HL-60/S4 treated with phorbol 12-myristate 13-acetate at 8.2 ng/mL for 4 days and 3 days (cell line): ENCODE data around the gene BDKRB1.

ENCODE experiments used
- in situ Hi-C: fragments of 300-500 bp; cut with MboI; formaldehyde crosslinking; loops from 2 replicates; pipeline ENCODE4 v1.15.0; 2022; ENCODE audit warnings: low sequenced_read_pairs

Gene BDKRB1

DNA sequence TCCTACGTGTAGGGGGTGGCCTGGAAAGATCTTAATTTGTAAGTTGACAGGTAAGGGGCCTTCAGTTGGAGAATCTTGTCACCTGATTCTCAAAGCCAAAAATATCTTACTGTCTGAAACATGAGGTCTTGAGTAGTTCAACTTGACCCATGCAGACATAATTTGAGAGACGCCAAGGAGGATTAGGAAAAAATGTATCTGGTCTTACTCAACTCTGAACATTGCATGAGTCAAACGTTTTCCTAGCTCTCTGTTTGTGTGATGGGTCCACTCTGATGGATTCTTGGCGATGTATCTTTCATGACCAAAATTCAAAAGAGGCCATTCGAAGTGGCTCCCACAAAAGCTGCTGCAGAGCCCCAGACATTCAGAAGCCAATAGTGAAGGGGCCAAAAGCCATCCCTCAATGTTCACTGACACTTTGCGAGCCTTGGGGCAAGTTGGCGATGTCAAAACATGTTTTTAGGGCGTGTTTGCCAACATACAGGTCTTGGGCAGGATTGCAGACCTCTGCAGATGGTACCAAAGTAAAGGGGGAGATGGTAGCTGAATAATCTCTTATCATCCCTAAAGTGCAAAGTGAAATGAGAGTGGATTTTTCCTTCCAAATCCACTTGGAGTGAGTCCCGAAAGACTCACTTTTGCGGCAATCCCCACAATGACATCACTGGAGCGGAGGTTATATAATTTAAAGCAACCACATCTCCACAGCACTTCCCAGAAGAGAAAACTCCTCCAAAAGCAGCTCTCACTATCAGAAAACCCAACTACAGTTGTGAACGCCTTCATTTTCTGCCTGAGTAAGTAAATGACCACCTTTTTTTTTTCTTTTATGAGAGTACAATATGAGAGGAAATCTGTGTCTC, at the start of gene BDKRB1:
Gene BDKRB1 (plus strand): TSS at position 710 of the 866 bp plus-strand sequence. CDS start 7,473 bp downstream, outside the sequence.
- in situ Hi-C loops = no loop called here

DNA sequence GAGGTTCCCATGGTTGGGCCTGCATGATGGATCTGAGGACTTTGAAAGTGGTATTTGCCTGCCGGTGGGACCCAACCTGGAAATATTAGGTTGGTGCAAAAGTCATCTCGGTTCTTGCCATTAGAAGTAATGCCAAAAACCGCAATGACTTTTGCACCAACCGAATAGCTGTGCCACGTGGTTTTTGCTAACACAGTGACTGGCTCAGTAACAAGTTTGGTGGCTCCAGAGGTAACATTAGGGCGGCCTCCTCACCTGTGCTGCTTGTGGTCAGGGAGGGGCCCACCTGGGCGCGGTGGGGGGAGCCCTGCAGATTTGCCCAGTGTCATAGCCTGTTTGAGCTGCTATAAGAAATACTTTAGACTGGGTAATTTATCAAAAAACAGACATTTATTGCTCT, 49.5 kb upstream of the BDKRB1 start:
- in situ Hi-C loops = no loop called here

DNA sequence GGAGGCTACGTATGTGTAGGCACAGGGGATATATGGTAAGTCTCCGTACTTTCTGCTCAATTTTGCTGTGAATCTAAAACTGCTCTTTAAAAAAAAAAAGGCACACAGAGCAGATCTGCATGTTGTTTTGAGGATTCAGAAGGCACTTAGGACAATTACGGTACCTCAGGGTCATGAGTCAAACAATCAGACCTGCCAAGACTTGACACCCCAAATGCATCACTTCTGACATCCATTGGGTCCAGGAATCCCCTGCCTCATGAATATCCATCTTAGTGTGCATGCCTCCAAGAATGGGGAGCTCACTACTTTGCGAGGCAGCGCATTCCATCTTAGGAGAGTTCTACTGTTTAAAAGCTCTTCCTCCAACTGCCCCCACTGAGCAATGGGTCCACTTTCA, 48.3 kb upstream of the BDKRB1 start:
- in situ Hi-C loops = no loop called here

DNA sequence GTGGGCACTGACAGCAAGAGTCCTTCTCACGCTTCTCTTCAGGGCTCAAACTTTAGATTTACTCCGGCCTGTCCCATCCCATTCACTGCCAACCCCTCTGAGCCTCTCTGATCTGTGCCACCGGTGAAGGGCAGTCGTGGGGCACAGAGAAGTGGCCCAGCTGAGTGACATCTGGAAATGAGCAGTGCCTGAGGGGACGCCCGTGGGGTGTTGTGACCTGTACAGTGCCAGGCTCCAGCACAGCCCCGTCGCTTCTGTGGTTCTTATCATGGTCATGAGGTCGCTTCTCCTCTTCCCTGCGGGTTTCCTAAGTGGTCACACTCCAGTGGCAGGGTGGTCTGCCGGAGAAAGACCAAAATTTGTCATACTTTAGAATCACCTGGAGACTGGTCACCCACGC, 47.3 kb upstream of the BDKRB1 start:
- in situ Hi-C loops = no loop called here

DNA sequence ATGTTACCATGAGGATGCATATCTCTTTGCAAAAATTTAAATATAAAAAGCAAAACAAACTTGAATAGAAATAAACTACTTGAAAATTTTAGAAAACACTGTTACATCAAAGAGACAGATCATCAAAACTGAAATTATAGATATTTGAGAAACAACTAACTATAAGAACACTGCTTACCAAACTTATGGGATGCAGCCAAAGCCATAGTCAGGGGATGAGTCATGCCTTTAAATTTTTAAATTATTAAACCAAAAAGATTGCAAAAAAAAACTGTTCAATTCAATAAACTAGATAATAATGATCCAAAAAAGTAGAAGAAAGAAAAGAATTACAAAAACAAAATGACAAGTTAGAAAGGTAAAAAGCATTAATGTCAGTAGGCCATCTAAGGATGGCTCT, 43.9 kb upstream of the BDKRB1 start:
- in situ Hi-C loops = no loop called here

DNA sequence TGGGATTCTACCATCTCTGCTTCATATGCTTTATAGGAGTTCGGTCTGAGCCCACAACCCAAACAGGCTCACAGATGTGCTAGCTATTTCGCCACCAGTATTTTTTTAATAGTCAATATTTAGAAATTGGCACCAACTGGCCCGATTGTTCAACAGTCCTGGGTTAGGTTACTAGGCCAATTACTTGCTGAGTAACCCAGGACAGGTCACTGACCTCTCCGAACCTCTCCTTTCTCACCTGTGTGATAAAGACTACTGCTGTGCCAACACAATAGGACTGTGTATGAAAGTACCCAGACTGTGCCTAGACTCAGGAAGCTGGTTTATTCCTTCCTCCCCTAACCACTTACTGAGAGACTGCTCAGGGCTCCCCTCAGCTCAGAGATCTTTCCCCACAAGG, 43.1 kb upstream of the BDKRB1 start:
- in situ Hi-C loops = no loop called here

DNA sequence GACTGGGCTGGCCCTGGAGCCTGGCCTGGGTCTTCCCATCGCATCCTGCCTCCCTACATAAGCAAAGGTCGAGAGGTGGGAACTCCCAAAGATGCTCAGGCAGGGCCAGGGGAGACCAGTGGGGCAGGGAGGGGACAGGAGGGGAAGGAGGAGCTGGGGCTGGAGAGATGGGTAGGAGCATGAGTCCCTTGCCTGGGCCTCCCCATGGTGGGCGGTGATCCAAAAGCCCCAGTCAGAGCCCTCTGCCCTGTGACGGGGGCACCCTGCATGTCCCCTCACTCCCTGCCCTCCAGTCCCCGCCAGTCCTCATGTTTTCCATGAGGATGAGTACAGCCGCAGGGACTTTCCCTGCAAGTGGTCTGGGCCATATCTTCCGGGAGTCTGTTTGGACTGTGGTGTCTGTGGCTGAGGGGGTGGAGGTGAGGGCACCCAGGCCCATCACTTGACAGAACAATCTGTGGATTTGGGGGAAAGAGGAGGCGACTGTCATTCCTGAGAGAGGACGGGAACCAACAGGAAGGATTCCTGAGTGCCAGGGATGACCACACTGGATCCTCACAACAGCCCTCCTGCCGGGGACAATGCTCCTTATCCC, 42.0 kb upstream of the BDKRB1 start:
- in situ Hi-C loops = no loop called here

DNA sequence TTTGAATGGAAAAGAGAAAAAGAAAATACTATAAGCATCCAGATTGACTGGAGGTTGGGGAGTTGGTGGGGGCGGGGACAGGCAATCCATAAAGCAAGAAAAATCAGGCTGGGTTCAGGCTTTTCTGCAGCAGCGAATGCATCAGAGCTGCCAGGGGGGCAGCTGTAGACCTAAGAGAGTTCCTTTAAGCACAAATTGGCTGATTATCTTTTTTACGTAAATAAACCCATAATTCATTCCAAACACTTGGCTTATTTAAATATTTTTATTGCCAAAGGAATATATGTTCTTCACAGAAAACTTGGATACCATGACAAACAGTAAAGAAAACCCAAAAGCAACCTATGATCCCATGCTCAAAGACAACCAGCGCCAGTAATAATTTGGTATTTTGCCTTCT, 41.2 kb upstream of the BDKRB1 start:
- in situ Hi-C loops = no loop called here

DNA sequence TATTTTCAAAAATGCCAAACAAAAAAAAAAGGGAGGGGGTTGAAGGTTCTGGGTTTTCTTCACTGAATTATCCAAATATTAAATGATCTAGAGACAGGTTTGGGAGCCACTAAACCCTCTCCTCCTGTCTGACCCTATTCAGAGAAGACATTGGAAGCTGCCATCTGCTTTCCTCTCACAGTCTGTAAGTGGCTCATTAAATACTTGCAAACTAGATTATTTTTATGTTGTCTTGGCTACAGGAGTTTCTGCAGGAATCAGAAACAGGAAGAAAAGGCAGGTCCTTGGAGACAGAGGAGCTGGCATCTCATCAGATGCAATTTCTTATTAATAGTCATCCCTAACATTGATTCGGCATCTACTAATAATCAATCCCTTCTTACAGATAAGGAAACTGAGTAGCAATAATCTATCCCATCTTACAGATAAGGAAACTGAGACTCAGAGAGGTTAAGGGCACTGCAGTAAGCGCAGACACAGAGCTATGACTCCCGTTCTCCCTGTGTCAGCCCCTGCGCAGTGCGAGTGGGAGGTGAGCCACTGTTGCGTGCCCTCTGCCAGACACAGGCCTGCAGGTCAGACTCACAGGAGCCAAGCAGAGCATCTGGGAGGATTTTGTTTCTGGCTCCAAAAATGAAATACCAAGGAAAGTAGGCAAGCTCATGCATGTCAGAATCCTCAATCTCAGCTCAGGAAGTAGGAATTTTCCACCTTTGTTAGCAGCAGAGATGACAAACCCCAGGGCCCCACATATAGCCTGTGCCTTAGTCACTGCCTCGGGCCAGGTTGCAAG, 40.4 kb upstream of the BDKRB1 start:
- in situ Hi-C loops = no loop called here

DNA sequence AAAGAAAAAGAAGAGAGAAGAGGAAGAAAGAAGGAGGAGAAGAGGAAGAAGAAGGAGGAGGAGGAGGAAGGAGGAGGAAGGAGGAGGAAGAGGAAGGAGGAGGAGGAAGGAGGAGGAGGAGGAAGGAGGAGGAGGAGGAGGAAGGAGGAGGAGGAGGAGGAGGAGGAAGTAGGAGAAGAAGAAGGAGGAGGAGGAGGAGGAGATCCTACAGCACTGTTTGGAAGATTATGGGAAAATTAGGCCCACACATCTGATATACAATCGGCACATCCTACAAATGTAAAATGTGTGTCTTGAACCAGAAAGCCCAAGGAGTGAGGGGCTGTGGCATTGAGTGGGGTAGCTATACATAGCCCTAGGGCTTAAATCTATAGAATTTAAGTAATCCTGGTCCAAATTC, 39.4 kb upstream of the BDKRB1 start:
- in situ Hi-C loops = no loop called here

DNA sequence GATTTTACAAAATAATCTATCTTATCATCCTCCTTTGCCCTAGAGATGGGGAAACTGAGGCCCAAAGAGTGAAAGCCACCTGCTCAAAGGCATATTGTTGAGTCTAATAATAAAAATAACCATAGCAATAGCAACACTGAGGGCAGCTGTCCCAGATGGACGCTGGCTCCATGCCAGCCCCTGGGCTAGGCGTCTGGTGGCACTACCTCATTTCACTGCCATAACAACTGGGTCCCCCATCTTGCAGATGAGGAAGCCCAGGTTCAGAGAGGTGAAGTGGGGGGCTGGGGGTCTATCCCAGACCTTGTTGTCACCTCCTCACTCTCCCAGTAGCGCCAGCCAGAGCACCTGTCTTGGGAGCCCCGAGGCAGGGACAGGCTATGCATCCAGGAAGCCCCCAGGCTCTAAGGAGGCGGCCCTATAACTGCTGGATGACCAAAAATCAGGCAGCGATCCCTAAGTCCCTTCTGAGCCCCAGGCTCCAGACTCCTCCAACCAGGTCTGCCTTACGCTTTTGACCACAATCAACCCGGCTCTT, 38.6 kb upstream of the BDKRB1 start:
- in situ Hi-C loops = no loop called here

DNA sequence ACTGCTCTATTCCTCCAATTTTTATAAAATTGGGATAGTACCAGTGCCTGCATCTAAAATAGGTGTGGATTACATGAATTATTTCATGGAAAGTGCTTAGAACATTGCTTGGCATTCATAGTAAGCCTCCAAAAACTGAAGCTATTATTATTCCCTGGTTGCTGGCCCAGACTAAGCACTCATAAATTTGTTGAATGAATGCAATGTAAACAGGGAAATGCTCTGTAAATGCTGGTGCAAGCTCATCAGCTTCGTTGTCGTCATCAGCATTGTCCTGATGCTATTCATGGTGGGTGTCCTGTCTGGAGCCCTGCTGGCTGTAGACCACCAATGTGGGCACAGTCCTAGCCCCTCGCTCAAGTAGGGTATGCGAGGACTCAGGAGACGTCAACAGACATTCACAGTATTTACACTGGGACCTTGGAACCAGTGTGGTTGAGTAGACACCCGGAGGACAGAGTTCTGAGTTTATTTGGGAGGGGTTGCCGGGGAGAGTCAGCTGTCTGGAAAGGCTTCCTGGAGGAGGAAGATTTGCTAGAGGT, 34.8 kb upstream of the BDKRB1 start:
- in situ Hi-C loops = no loop called here

DNA sequence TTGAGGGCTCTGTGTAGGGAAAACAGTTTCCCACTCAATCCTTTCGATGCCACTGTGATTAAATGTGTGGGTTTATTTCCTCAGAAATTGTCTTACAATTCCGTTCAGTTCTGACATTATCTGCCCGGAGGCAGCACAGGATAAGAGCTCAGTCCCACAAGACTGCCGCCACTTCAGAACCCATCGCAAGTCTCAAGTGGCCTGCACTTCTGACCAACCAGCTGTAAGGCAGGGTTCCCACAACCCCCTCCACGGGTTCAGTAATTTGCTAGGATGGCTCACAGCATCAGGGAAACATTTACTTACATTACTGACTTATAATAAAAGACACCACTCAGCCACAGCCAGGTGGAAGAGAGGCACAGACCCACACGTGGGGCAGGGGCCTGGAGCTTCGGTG, 34.2 kb upstream of the BDKRB1 start:
- in situ Hi-C loops = no loop called here

DNA sequence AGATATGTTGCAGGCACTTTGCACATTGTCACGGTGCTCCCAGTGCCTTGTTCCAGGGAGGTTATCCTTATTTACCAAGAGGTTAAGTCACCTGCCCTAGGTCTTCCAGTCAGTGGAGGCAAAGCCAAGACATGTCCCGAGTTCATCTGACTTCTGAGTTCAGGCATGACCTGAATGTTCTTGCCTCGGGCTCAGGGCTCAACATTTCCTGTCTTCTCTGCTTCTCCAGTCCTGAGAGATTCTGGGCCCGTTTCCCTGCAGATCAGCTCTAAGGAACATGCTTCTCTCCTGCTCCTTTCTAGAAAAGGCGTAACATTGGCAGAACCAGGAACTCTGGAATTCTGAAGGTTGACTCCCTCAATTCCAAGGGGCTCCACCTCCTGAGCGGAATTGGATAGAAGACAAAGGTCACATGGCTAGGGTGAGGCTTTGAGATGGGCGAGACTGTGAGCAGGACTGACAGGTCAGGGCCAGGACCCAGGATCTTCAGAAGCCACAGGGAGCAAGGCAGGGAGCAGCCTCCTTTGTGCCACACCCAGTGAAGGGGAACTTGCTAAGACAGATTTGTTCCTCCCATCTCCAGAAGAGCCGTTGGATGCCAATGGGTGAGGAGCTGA, 31.4 kb upstream of the BDKRB1 start:
- in situ Hi-C loops = no loop called here

DNA sequence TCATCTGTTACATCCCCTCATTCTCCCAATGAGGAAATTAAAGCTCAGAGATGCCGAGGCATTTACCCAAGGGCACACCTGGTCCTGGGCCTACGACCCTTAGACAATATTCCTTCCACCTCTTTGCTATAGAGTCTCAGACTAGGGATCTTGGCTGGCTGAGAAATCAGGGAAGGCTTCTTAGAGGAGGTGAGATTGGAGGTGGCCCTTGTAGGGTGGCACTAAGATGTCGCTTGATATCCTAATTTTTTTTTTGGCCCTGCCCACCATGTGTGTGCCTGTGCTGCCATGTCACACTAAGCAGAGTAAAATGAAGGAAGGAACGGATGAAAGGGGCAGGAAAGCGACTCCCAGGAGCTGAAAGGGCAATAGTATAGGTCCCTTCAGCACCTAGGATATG, 30.8 kb upstream of the BDKRB1 start:
- in situ Hi-C loops = no loop called here

DNA sequence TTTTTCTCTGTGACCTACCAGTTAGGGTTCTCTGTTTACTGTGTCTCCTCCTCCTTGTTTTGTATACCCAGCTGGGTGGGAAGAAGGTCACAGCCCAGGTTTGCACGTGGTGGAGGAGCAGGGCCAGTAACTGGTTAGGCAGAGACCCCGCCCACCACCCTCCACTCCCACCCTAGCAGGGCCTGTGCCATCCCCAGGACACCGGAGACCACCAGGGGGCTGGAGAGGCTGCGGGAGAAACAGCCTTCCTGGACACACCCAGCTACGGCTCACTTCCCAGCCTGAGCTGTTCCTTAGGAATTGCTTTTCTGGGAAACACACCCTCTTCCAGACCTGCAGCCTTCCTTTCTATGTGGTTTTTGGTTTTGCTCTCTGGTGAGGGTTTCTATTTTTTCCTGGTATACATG, 30.3 kb upstream of the BDKRB1 start:
- in situ Hi-C loops = no loop called here

DNA sequence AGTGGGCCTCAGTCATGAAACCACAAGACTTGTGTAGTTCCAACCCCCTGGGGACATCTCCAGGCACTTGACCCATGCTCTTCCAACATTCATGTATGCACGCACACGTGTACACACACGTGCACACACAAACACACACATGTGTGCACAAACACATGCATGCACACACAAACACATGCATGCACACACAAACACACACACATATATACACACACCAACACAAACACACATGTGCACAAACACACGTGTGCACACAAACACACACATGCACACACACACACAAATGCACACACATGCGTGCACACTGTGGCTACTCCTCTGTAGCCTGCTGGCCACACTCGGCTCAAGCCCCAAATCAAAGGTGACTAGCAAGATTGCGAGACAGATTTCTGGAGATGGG, 28.6 kb upstream of the BDKRB1 start:
- in situ Hi-C loops = no loop called here

DNA sequence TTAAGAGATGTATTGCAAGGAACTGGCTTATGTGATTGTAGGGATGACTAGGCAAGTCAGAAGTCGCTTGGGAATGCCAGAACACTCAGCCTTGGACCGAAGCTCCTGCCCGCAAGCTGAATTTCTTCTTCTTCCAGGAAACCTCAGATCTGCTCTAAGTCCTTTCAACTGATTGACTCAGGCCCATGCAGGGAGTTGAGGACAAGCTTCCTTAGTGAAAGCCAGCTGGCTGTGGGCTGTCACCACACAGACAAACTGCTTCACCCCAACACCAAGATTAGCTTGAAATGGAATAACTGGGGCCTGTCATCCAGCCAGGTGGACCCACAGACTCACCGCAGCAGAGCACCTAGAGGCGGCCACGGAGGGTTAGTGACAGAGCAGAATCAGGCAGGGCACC, 26.7 kb upstream of the BDKRB1 start:
- in situ Hi-C loops = no loop called here

DNA sequence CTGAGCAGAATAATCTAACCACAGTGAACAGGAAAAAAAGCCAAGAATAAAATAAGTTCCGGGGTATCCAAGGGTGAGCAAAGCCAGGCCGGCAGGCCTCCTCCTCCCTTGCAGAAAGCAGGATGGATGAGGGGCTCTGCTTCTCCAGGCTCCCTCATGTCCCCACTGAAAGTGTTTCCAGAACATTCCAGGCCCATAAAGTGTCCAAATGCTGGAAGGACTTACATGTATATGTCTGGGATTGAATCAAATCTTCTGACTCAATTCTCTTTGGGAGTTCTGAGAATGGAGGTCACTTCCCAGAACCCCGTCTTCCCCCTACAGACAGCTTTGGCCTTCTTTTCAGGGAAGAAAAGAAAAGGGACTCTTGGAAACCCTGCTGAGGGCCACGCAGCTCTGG, 25.0 kb upstream of the BDKRB1 start:
- in situ Hi-C loops = no loop called here

DNA sequence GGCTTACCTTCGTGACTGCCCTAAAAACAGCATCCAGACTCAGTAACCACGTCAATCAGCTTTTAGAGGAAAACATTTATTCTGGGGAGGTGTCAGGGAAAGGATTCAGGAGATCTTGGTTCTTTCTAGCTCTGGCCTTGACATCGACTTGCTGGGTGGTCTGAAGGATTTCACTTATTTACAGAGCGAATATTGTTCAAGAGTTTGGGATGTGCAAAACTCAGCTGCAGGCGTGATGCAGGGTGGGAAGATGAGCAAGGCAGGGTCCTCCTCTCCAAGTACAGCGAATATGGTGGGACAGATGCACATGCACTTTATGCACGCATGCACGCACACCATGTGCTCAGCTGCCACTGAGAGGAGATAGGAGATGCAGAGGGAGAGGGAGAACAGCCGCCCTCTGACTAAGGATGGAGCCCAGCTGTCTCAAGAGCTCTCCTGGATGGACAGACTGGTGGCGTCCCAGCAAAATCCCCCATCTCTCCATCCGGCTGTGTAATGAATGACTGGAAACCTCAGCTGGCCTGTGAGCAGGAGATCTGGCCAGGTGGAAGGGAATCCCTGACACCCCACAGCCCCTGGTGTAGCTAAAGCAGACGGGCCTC, 24.4 kb upstream of the BDKRB1 start:
- in situ Hi-C loops = no loop called here
